Activated CD4-positive, alpha-beta T cell treated with anti-CD3 and anti-CD28 coated beads, Interleukin-2, amount 10 ng/mL, durations not matched to agents 7 days and 5 days (primary cell): ENCODE data around the gene TRPM2. TPM values are rescaled to one million over a fixed set of nuclear protein-coding genes. Genes with fewer than 3 reads are reported as not detected.
"Not testable (repeated sequence)": the region's sequence is repeated elsewhere in the genome, so short reads cannot be mapped to it uniquely, and the experiment has no call there.

Experiments used
- CTCF ChIA-PET: fragments of 350-600 bp; sonication (Branson Sonifier 250); formaldehyde crosslinking; loops from one replicate; lab custom pipeline; 2021; ENCODE audit warnings: antibody characterized with exemption; lab: Charles Lee
- POLR2A ChIA-PET: fragments of 350-600 bp; sonication (Branson Sonifier 250); formaldehyde crosslinking; loops from one replicate; lab custom pipeline; 2021; ENCODE audit warnings: antibody characterized with exemption; lab: Charles Lee
- DNase-seq: peaks from one replicate; pipeline ENCODE4 v3.0.0-alpha.2; 2020
- H3K27ac Mint-ChIP-seq: one replicate; pipeline ENCODE4 v1.8.0; 2021; ENCODE audit warnings: mild to moderate bottlenecking, moderate library complexity, mixed read lengths
- H3K27me3 Mint-ChIP-seq: one replicate; pipeline ENCODE4 v1.8.0; 2021; ENCODE audit warnings: mixed read lengths
- H3K36me3 Mint-ChIP-seq: one replicate; pipeline ENCODE4 v1.8.0; 2021; ENCODE audit warnings: low read depth, mixed read lengths
- H3K4me1 Mint-ChIP-seq: one replicate; pipeline ENCODE4 v1.8.0; 2021; ENCODE audit warnings: mixed read lengths
- H3K4me3 Mint-ChIP-seq: one replicate; pipeline ENCODE4 v1.8.0; 2021; ENCODE audit warnings: mild to moderate bottlenecking, moderate library complexity, mixed read lengths
- H3K9me3 Mint-ChIP-seq: one replicate; pipeline ENCODE4 v1.8.0; 2021; ENCODE audit warnings: mixed read lengths
- total RNA-seq, 2 experiments: library from RNA; stranded (reverse); gene quantifications; one replicate each; pipeline ENCODE4 v1.2.3, GENCODE V29; 2021

TRPM2 gene
- total RNA-seq, 2 experiments from 2014 or later = 13.9 to 15.2 TPM

DNA sequence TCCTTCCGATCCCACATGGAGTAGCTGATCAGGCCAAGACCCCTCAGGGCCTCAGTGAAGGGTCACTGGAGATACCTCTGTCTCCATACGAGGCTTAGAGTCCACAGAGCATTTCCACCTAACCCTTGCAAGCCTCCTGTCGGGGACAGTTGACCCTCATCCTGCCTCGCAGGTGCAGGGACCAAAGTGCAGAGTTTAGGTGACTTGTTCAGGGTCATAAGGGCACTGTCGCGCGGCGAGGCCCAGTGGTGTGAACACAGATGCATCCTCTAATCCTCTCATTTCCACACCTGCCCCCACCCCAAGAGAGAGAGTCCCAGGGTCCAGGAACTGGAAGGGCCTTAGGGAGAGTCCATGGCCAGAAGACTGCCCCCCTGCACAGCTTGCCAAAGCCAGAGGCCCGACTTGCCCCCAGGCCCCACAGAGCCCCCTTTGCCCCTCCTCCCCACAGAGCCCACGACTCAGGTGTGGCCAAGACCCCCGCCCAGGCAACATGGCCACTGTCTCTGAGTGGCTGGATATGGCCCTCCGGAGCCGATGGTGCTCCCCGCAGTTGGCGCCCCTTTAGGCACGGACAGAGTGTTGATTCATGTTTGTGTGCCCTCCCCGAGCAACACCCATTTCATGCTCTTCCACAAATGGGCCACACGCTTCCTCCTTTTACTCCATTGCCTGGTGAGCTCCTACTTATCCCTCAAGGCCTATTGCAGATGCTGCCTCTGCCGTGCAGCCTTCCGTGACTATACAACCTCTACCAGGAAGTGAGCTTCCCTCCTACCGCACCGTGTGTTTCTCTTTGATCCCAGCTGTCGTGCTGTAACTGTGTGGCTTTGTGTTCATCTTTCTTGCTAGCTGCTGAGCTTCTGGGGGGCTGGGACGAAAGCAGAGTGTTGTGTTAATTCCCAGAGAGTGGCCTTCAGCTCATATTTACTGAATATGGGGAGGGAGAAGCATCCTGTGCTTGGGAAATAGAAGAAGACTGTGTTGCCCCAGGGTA, 1.7 kb downstream of the TRPM2 start:
- ChIA-PET POLR2A (no interaction called here), CTCF (no interaction called here)
- Mint-ChIP-seq H3K9me3 (peaks cover 2% of the 10 kb centered on the region), H3K27ac (peak overlapping the region; percentile 82), H3K4me3 (peak overlapping the region; percentile 73), H3K27me3 (peaks cover 4% of the 10 kb centered on the region), H3K36me3 (peaks cover 32% of the 10 kb centered on the region), H3K4me1 (peaks cover 56% of the 10 kb centered on the region)
- DNase-seq = peak; percentile 59

- CTCF ChIA-PET = no interaction called here
- no peak overlapping the region for H3K4me3 Mint-ChIP-seq
- peaks cover 2% of the 10 kb centered on the region for H3K9me3 Mint-ChIP-seq
- H3K4me1 Mint-ChIP-seq = peaks cover 57% of the 10 kb centered on the region
- no peak for DNase-seq
- H3K36me3 Mint-ChIP-seq = peaks cover 32% of the 10 kb centered on the region
- no peak overlapping the region for H3K27ac Mint-ChIP-seq
- H3K27me3 Mint-ChIP-seq = peaks cover 2% of the 10 kb centered on the region
- POLR2A ChIA-PET = no interaction called here
Observed at GRCh38 chr21:44356160-44356559, 2.7 kb downstream of the TRPM2 start.

DNA sequence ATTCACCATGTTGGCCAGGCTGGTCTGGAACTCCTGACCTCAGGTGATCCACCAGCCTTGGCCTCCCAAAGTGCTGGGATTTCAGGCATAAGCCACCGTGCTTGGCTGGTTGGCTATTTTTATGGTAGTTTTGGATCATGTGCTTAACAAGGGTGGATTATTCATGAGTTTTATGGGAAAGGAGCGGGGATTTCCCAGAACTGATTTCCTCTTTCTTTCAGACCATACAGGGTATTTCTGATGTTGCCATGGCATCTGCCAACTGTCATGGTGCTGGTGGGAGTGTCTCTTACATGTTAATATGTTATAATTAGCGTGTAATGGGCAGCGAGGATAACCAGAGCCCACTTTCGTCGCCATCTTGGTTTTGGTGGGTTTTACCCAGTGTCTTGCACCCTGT, 3.2 kb downstream of the TRPM2 start:
- Mint-ChIP-seq H3K4me1 (peaks cover 55% of the 10 kb centered on the region), H3K27me3 (no peaks in the 10 kb centered on the region), H3K36me3 (peaks cover 32% of the 10 kb centered on the region), H3K4me3 (no peak overlapping the region), H3K27ac (no peak overlapping the region), H3K9me3 (peaks cover 2% of the 10 kb centered on the region)
- ChIA-PET POLR2A (no interaction called here), CTCF (no interaction called here)
- no peak for DNase-seq

GRCh38 chr21:44357064-44357837, 3.8 kb downstream of the TRPM2 start:
- CTCF ChIA-PET = interaction anchor here (1.6 kb wide), 1 partner anchor 15 kb away, joined by 3 read pairs; no protein-coding TSS in a partner anchor
- Mint-ChIP-seq H3K36me3 (peaks cover 32% of the 10 kb centered on the region), H3K4me3 (no peak overlapping the region), H3K9me3 (peaks cover 2% of the 10 kb centered on the region), H3K27ac (no peak overlapping the region), H3K27me3 (no peaks in the 10 kb centered on the region), H3K4me1 (peaks cover 50% of the 10 kb centered on the region)
- POLR2A ChIA-PET = no interaction called here
- DNase-seq = no peak

GRCh38 chr21:44359396-44359795, 6.0 kb downstream of the TRPM2 start:
- DNase-seq = no peak
- ChIA-PET POLR2A (no interaction called here), CTCF (no interaction called here)
- H3K4me1 Mint-ChIP-seq = peaks cover 28% of the 10 kb centered on the region
- H3K27me3 Mint-ChIP-seq = no peaks in the 10 kb centered on the region
- H3K36me3 Mint-ChIP-seq = peaks cover 40% of the 10 kb centered on the region
- H3K27ac Mint-ChIP-seq = no peak overlapping the region
- H3K9me3 Mint-ChIP-seq = peaks cover 9% of the 10 kb centered on the region
- no peak overlapping the region for H3K4me3 Mint-ChIP-seq

- no peak overlapping the region for H3K4me3 Mint-ChIP-seq
- H3K4me1 Mint-ChIP-seq = peaks cover 21% of the 10 kb centered on the region
- peaks cover 35% of the 10 kb centered on the region for H3K36me3 Mint-ChIP-seq
- CTCF ChIA-PET = interaction anchor here (1.1 to 1.3 kb wide), 2 partner anchors 8 to 189 kb away, joined by 3 to 4 read pairs; no protein-coding TSS in a partner anchor
- peaks cover 9% of the 10 kb centered on the region for H3K9me3 Mint-ChIP-seq
- no peaks in the 10 kb centered on the region for H3K27me3 Mint-ChIP-seq
- H3K27ac Mint-ChIP-seq = no peak overlapping the region
- POLR2A ChIA-PET = no interaction called here
- DNase-seq = no peak
Observed at GRCh38 chr21:44360159-44360558, 6.7 kb downstream of the TRPM2 start.

GRCh38 chr21:44361903-44362302, 8.5 kb downstream of the TRPM2 start:
- DNase-seq, H3K27ac Mint-ChIP-seq, H3K4me3 Mint-ChIP-seq, H3K4me1 Mint-ChIP-seq, H3K9me3 Mint-ChIP-seq, CTCF ChIA-PET, H3K27me3 Mint-ChIP-seq, POLR2A ChIA-PET: not testable (repeated sequence)
- peaks cover 23% of the 10 kb centered on the region for H3K36me3 Mint-ChIP-seq

- no peaks in the 10 kb centered on the region for H3K27me3 Mint-ChIP-seq
- DNase-seq = no peak
- H3K36me3 Mint-ChIP-seq = peaks cover 13% of the 10 kb centered on the region
- peaks cover 4% of the 10 kb centered on the region for H3K4me1 Mint-ChIP-seq
- peaks cover 8% of the 10 kb centered on the region for H3K9me3 Mint-ChIP-seq
- H3K27ac Mint-ChIP-seq = no peak overlapping the region
- CTCF ChIA-PET = interaction anchor here (1.3 kb wide), 1 partner anchor 9 kb away, joined by 4 read pairs; no protein-coding TSS in a partner anchor
- H3K4me3 Mint-ChIP-seq = no peak overlapping the region
- POLR2A ChIA-PET = no interaction called here
Observed at GRCh38 chr21:44363278-44363677, 9.9 kb downstream of the TRPM2 start.

- H3K9me3 Mint-ChIP-seq = peaks cover 8% of the 10 kb centered on the region
- DNase-seq = no peak
- peaks cover 8% of the 10 kb centered on the region for H3K36me3 Mint-ChIP-seq
- no peak overlapping the region for H3K4me3 Mint-ChIP-seq
- no peaks in the 10 kb centered on the region for H3K27me3 Mint-ChIP-seq
- peaks cover 4% of the 10 kb centered on the region for H3K4me1 Mint-ChIP-seq
- no peak overlapping the region for H3K27ac Mint-ChIP-seq
- ChIA-PET CTCF (interaction anchor here (1.3 kb wide), 1 partner anchor 8 kb away, joined by 4 read pairs; no protein-coding TSS in a partner anchor), POLR2A (no interaction called here)
Observed at GRCh38 chr21:44364151-44365053, 11.0 kb downstream of the TRPM2 start.

DNA sequence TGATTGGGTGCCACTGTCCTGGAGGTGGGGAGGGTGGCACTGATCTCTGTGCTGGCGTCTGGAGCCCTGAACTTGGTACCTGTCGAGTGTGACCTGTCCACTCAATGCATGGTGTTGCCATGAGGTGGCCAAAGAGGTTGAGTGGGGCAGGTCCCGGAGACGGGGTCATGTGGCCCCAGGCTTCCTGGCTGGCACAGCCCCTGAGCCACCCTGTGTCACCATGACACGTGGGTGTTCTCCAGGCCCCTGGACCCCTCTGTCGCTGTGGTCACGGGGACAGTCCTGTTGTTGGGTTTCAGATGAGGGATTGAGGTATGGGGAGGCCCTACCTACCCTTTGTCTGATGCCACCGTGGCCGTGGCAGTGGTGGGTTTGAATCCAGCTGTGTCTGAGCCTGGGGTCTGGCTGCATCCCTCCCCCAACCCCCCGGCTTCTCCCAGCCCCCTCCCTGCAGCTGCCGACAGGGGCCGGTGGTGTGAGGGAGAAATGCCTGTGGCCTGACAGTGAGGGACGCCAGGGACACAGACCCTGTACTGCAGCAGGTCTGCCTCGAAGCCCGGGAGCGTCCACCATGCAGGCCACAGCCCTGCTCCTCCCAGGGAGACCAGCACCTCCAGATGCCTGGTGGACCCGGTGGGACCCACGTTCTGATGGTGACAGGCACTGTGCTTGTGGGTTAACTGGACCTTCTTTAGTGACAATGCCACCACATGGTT, 12.0 kb downstream of the TRPM2 start:
- no peak overlapping the region for H3K4me3 Mint-ChIP-seq
- ChIA-PET POLR2A (no interaction called here), CTCF (no interaction called here)
- no peak for DNase-seq
- H3K9me3 Mint-ChIP-seq = peaks cover 8% of the 10 kb centered on the region
- no peaks in the 10 kb centered on the region for H3K4me1 Mint-ChIP-seq
- no peak overlapping the region for H3K27ac Mint-ChIP-seq
- no peaks in the 10 kb centered on the region for H3K27me3 Mint-ChIP-seq
- peaks cover 8% of the 10 kb centered on the region for H3K36me3 Mint-ChIP-seq

DNA sequence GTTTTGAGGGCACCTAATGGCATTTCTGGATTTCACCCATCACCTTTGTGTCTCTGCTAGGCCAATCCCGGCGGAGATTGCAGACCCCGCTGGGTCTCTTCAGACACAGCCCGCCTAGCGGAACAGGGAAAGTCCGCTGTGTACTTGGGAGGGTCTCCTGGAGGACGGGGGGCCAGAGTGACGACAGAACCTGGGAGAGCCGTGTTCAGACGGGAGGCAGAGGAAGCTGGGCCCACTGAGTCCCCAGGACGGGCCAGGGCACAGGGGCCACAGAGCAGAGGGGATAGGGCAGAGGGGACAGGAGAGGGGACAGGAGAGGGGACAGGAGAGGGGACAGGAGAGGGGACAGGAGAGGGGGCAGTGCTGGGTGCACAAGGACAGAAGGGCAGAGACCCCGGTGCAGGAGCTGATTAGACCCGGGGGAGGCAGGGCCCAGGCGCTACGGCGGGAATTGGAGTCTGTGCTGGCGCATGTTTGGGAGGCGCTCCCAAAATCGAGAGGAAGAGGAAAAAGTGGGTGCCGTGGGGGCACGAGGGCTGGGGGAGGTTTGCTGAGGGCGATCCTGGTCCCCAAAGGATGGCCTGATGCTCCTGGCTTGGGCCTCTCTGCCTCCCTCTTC, 12.7 kb downstream of the TRPM2 start:
- Mint-ChIP-seq H3K27me3 (no peaks in the 10 kb centered on the region), H3K27ac (no peak overlapping the region), H3K4me1 (no peaks in the 10 kb centered on the region), H3K9me3 (peaks cover 8% of the 10 kb centered on the region), H3K4me3 (no peak overlapping the region), H3K36me3 (peaks cover 12% of the 10 kb centered on the region)
- CTCF ChIA-PET = no interaction called here
- POLR2A ChIA-PET = no interaction called here
- no peak for DNase-seq
